ACHN (cell line): ENCODE results near the gene RNF223.

Source experiments
- DNase-seq: peaks from one replicate; pipeline ENCODE4 v3.0.0-alpha.2; 2015
- in situ Hi-C: cut with HindIII; loops from 2 replicates; pipeline ENCODE4 v1.10.0; 2017; ENCODE audit warnings: low sequenced_read_pairs, low pct_ligation_motif_present, low pct_unique_long_range_greater_than_20kb

The RNF223 gene

DNA sequence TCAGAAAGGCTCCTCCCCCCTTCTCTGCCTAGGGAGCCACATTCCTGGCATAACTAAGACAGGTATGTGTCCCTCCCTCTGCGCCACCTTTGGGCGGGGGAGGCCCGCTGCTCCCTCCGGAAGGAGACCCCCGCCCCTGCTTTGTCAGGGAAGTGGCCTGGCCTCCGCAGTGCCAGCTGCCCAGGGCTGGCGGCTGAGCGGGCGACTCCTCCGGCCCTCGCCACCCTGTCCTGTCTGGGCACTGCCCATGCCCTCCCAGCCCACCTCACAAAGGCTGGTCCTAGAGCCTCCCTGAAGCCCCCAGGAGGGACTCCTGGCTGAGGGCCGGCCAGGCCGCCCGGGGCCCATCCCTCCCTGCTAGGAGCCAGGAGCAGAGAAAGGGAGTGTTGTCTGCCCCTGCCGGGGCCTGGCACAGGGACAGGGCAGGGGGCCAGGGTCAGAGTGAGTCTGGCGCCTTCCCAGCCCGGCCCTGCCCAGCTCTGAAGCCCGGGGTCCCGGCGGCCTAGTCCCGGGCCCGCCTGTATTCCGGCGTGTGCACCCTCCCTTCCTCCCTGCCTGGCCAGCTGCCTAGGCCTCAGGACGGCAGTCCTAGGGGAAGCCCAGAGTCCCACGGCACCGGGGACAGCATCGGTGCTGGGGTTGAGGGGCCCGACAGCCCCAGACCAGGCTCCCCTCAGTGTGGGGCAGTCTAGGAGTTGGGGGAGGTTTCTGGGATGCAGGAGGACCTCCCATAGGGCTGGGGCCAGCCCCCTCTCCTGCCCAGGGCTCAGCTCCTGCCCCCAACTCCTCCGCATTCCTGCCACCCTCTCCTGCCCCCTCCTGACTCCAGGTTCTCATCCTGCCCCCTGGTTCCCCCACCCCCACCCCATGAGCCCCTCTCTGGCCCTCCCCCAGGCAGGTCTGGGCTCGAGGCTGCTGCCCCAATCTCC, 49.1 kb downstream of the RNF223 start:
- in situ Hi-C loops = no loop called here
- DNase-seq = peak; percentile 85

DNA sequence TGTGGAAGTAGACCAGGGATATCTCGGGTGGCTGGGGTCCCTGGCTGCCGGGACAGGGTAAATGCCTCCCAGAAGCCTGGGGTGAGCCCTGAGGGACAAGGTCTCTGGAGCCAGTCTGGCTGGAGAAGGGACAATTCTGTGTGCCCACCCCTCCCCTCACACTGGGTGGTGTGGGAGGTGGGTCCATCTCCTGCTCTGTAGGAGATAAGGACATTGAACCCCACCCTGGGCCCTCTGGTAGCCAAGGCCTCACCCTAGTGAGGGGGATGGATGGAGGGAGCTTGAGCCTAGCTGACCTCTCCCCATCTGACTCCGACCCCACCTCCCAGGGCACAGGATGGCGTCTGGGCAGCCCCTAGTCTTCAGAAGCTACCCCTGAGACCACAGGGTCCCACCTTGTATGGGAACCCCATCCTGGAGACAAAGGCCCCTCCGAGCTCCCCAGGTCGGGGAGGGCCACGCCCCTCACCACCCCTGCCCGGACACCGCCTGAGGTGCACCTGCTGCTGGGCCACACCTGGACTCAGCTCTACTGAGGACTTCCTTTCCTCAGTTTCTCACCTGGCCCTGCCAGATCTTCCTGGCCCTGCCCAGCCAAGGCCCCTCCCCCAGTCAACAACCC, 49.8 kb downstream of the RNF223 start:
- no peak for DNase-seq
- in situ Hi-C loops = no loop called here

GRCh38 chr1:1023700-1024099, 50.4 kb downstream of the RNF223 start:
- no peak for DNase-seq
- in situ Hi-C loops = no loop called here

DNA sequence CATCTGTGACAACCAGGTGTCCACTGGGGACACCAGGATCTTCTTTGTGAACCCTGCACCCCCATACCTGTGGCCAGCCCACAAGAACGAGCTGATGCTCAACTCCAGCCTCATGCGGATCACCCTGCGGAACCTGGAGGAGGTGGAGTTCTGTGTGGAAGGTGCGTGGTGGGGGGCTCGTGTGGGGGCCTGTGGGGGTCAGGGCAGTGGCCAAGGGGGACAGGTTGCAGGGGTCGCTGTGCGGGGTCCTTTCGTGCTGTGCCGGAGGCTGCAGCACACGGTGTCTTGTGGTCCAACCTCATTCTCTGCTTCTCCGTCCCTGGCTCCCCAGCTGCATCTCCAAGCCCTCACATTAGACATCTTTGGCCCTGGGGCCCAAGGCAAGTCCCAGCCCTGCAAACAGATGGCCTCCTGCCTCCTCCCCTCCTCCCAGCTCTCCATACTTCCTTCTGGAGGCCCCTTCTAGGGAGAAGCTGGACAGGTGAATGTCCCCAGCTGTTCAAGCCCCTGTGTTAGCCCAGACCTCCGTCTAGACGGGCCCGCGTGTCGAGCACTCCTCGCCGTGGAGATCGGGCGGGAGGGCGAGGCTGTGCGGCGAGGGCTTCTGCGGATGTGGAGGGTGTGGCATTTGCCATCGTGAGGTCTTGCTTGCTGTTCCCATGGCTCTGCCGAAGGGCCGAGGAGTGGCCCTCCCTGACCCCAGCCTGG, 51.6 kb downstream of the RNF223 start:
- no peak for DNase-seq

DNA sequence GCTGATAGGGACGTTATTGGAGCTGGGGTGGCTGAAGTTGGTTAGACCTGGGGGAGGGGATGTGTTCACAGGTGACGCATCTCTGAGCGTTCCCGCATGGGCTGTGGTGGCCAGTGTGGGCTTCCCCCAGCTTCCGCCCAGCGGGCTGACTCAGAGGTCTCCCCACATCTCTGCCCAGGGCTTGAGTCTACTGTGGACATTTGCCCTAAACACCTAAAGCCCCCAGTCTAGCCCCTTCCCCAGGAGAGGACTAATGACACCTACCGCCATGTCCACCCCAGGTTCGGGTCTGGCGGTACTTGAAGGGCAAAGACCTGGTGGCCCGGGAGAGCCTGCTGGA, 52.2 kb downstream of the RNF223 start:
- DNase-seq = peak; percentile 78
- in situ Hi-C loops = no loop called here

More for the DNA sequence above, 51.6 kb downstream of the RNF223 start:
- in situ Hi-C loops = no loop called here

DNA sequence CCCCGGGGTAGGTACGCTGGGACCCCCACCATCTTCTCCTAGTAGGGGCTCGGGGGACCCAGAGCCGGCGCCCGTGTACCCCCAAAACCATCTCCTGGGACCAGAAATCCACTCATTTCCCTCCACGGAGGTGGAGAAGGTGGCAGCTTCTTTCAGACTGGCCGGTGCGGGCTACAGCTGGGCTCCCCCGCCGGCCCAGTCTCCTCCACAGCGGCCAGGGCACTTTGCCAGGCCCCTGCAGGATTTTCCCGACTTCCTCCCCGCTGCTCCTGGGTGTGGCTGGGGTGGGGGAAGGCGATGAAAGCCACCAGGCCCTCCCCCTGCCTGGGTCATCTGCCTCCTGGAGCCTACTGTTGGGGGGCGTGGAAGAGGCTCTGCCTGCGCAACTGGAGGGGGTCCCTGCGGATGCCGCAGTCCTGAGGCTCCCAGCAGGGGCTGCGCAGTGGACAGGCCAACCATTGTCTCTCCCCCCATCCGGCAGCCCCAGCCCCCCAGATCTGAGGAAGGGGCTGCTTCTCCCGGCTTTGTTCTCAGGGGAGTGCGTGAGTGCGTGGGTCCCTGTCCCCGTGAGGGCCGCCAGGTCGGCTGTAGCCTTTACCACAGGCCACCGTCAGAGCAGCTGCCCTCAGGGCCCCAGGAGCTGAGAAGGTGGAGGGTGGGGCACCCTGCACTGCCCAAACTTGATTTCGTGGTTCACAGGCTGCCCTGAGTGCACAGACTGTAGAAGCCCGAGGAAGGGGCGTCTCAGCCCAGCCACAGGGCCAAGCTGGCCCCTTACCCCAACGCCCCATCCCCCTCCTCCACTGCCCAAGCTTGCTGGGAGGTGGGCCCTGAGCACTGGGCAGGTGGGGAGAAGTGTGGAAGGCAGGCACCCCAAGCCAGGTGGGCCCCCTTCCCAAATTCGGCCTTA, 52.8 kb downstream of the RNF223 start:
- DNase-seq = peak; percentile 76
- in situ Hi-C loops = no loop called here
